ENCODE results near the gene SLAMF9.

Gene SLAMF9

GRCh38 chr1:159941591-159942560, 12.2 kb downstream of the SLAMF9 start:
- no peaks in the 10 kb centered on the region for H3K36me3 ChIP-seq (ENCODE audit: control insufficient read depth in 2 of 2, insufficient read depth in 2 of 2, low read length in 2 of 2)
- H3K4me3 ChIP-seq (ENCODE audit: low read length in 2 of 2) = no peak overlapping the region
- peaks cover 52 to 53% of the 10 kb centered on the region in 2 donors for H3K4me1 ChIP-seq (ENCODE audit: control insufficient read depth in 2 of 2, insufficient read depth in 2 of 2, low read length in 2 of 2)
- peaks cover 0 to 4% of the 10 kb centered on the region in 2 donors for H3K27me3 ChIP-seq (ENCODE audit: control insufficient read depth in 2 of 2, insufficient read depth in 2 of 2, low read length in 2 of 2)
- no peaks in the 10 kb centered on the region for H3K9me3 ChIP-seq (ENCODE audit: control insufficient read depth in 2 of 2, low read length in 2 of 2)
- no peak overlapping the region for H3K9ac ChIP-seq (ENCODE audit: low read depth in 1 of 2, low read length in 2 of 2)
- H3K27ac ChIP-seq (ENCODE audit: low read depth in 2 of 2, low read length in 2 of 2) = no peak overlapping the region

- H3K4me1 ChIP-seq (ENCODE audit: control insufficient read depth in 2 of 2, insufficient read depth in 2 of 2, low read length in 2 of 2) = peaks cover 55% of the 10 kb centered on the region in 2 donors
- no peak overlapping the region for H3K27ac ChIP-seq (ENCODE audit: low read depth in 2 of 2, low read length in 2 of 2)
- peaks cover 0 to 4% of the 10 kb centered on the region in 2 donors for H3K27me3 ChIP-seq (ENCODE audit: control insufficient read depth in 2 of 2, insufficient read depth in 2 of 2, low read length in 2 of 2)
- no peaks in the 10 kb centered on the region for H3K9me3 ChIP-seq (ENCODE audit: control insufficient read depth in 2 of 2, low read length in 2 of 2)
- no peaks in the 10 kb centered on the region for H3K36me3 ChIP-seq (ENCODE audit: control insufficient read depth in 2 of 2, insufficient read depth in 2 of 2, low read length in 2 of 2)
- no peak overlapping the region for H3K9ac ChIP-seq (ENCODE audit: low read depth in 1 of 2, low read length in 2 of 2)
- no peak overlapping the region for H3K4me3 ChIP-seq (ENCODE audit: low read length in 2 of 2)
These were observed 12.9 kb downstream of the SLAMF9 start for GRCh38 chr1:159941141-159941540.

- Histone ChIP-seq H3K4me1 (ENCODE audit: control insufficient read depth in 2 of 2, insufficient read depth in 2 of 2, low read length in 2 of 2) (peaks cover 49 to 50% of the 10 kb centered on the region in 2 donors), H3K9ac (ENCODE audit: low read depth in 1 of 2, low read length in 2 of 2) (no peak overlapping the region), H3K27me3 (ENCODE audit: control insufficient read depth in 2 of 2, insufficient read depth in 2 of 2, low read length in 2 of 2) (peaks cover 0 to 4% of the 10 kb centered on the region in 2 donors), H3K27ac (ENCODE audit: low read depth in 2 of 2, low read length in 2 of 2) (peak overlapping the region; percentile 2 to 78), H3K4me3 (ENCODE audit: low read length in 2 of 2) (no peak overlapping the region), H3K9me3 (ENCODE audit: control insufficient read depth in 2 of 2, low read length in 2 of 2) (no peaks in the 10 kb centered on the region), H3K36me3 (ENCODE audit: control insufficient read depth in 2 of 2, insufficient read depth in 2 of 2, low read length in 2 of 2) (no peaks in the 10 kb centered on the region)
These were observed 13.9 kb downstream of the SLAMF9 start for GRCh38 chr1:159940006-159940620.

- H3K9ac ChIP-seq (ENCODE audit: low read depth in 1 of 2, low read length in 2 of 2) = peak overlapping the region in 1 of 2 donors; percentile 17
- no peaks in the 10 kb centered on the region for H3K36me3 ChIP-seq (ENCODE audit: control insufficient read depth in 2 of 2, insufficient read depth in 2 of 2, low read length in 2 of 2)
- peaks cover 45% of the 10 kb centered on the region in 2 donors for H3K4me1 ChIP-seq (ENCODE audit: control insufficient read depth in 2 of 2, insufficient read depth in 2 of 2, low read length in 2 of 2)
- H3K9me3 ChIP-seq (ENCODE audit: control insufficient read depth in 2 of 2, low read length in 2 of 2) = no peaks in the 10 kb centered on the region
- H3K27me3 ChIP-seq (ENCODE audit: control insufficient read depth in 2 of 2, insufficient read depth in 2 of 2, low read length in 2 of 2) = peaks cover 0 to 4% of the 10 kb centered on the region in 2 donors
- peak overlapping the region; percentile 69 to 78 for H3K27ac ChIP-seq (ENCODE audit: low read depth in 2 of 2, low read length in 2 of 2)
- no peak overlapping the region for H3K4me3 ChIP-seq (ENCODE audit: low read length in 2 of 2)
These were observed 14.4 kb downstream of the SLAMF9 start for GRCh38 chr1:159939678-159940002.

GRCh38 chr1:159938905-159939677, 14.9 kb downstream of the SLAMF9 start:
- peak overlapping the region in 1 of 2 donors; percentile 17 for H3K9ac ChIP-seq (ENCODE audit: low read depth in 1 of 2, low read length in 2 of 2)
- peak overlapping the region in 1 of 2 donors; percentile 16 for H3K4me3 ChIP-seq (ENCODE audit: low read length in 2 of 2)
- H3K9me3 ChIP-seq (ENCODE audit: control insufficient read depth in 2 of 2, low read length in 2 of 2) = no peaks in the 10 kb centered on the region
- no peaks in the 10 kb centered on the region for H3K36me3 ChIP-seq (ENCODE audit: control insufficient read depth in 2 of 2, insufficient read depth in 2 of 2, low read length in 2 of 2)
- peak overlapping the region; percentile 69 to 78 for H3K27ac ChIP-seq (ENCODE audit: low read depth in 2 of 2, low read length in 2 of 2)
- peaks cover 0 to 1% of the 10 kb centered on the region in 2 donors for H3K27me3 ChIP-seq (ENCODE audit: control insufficient read depth in 2 of 2, insufficient read depth in 2 of 2, low read length in 2 of 2)
- peaks cover 43 to 44% of the 10 kb centered on the region in 2 donors for H3K4me1 ChIP-seq (ENCODE audit: control insufficient read depth in 2 of 2, insufficient read depth in 2 of 2, low read length in 2 of 2)

- Histone ChIP-seq H3K27ac (ENCODE audit: low read depth in 2 of 2, low read length in 2 of 2) (peak overlapping the region; percentile 16 to 78), H3K4me1 (ENCODE audit: control insufficient read depth in 2 of 2, insufficient read depth in 2 of 2, low read length in 2 of 2) (peaks cover 43 to 44% of the 10 kb centered on the region in 2 donors), H3K36me3 (ENCODE audit: control insufficient read depth in 2 of 2, insufficient read depth in 2 of 2, low read length in 2 of 2) (no peaks in the 10 kb centered on the region), H3K9me3 (ENCODE audit: control insufficient read depth in 2 of 2, low read length in 2 of 2) (no peaks in the 10 kb centered on the region), H3K27me3 (ENCODE audit: control insufficient read depth in 2 of 2, insufficient read depth in 2 of 2, low read length in 2 of 2) (no peaks in the 10 kb centered on the region), H3K9ac (ENCODE audit: low read depth in 1 of 2, low read length in 2 of 2) (peak overlapping the region; percentile 2 to 17), H3K4me3 (ENCODE audit: low read length in 2 of 2) (peak overlapping the region in 1 of 2 donors; percentile 35)
These were observed 15.7 kb downstream of the SLAMF9 start for GRCh38 chr1:159938211-159938852.

GRCh38 chr1:159937054-159937750, 16.8 kb downstream of the SLAMF9 start:
- H3K4me1 ChIP-seq (ENCODE audit: control insufficient read depth in 2 of 2, insufficient read depth in 2 of 2, low read length in 2 of 2) = peaks cover 41% of the 10 kb centered on the region in 2 donors
- no peaks in the 10 kb centered on the region for H3K9me3 ChIP-seq (ENCODE audit: control insufficient read depth in 2 of 2, low read length in 2 of 2)
- H3K27ac ChIP-seq (ENCODE audit: low read depth in 2 of 2, low read length in 2 of 2) = peak overlapping the region; percentile 38 to 47
- H3K4me3 ChIP-seq (ENCODE audit: low read length in 2 of 2) = peak overlapping the region in 1 of 2 donors; percentile 6
- no peaks in the 10 kb centered on the region for H3K27me3 ChIP-seq (ENCODE audit: control insufficient read depth in 2 of 2, insufficient read depth in 2 of 2, low read length in 2 of 2)
- H3K36me3 ChIP-seq (ENCODE audit: control insufficient read depth in 2 of 2, insufficient read depth in 2 of 2, low read length in 2 of 2) = no peaks in the 10 kb centered on the region
- peak overlapping the region; percentile 4 to 45 for H3K9ac ChIP-seq (ENCODE audit: low read depth in 1 of 2, low read length in 2 of 2)

- Histone ChIP-seq H3K27ac (ENCODE audit: low read depth in 2 of 2, low read length in 2 of 2) (peak overlapping the region; percentile 38 to 47), H3K27me3 (ENCODE audit: control insufficient read depth in 2 of 2, insufficient read depth in 2 of 2, low read length in 2 of 2) (no peaks in the 10 kb centered on the region), H3K4me1 (ENCODE audit: control insufficient read depth in 2 of 2, insufficient read depth in 2 of 2, low read length in 2 of 2) (peaks cover 40 to 41% of the 10 kb centered on the region in 2 donors), H3K9me3 (ENCODE audit: control insufficient read depth in 2 of 2, low read length in 2 of 2) (no peaks in the 10 kb centered on the region), H3K9ac (ENCODE audit: low read depth in 1 of 2, low read length in 2 of 2) (peak overlapping the region; percentile 4 to 45), H3K36me3 (ENCODE audit: control insufficient read depth in 2 of 2, insufficient read depth in 2 of 2, low read length in 2 of 2) (no peaks in the 10 kb centered on the region), H3K4me3 (ENCODE audit: low read length in 2 of 2) (no peak overlapping the region)
These were observed 17.6 kb downstream of the SLAMF9 start for GRCh38 chr1:159936273-159936904.

All from mucosa of rectum (tissue), 2 donors.